H1 (cell line): ENCODE measurements around the gene LPAR4. TPM values are rescaled to one million over a fixed set of nuclear protein-coding genes. Genes with fewer than 3 reads are reported as not detected.

Source experiments
- CTCF ChIA-PET: fragments of 300-600 bp; sonication (Branson Sonifier 250); formaldehyde crosslinking; loops from one replicate; lab custom pipeline; 2021; ENCODE audit not compliant: partially characterized antibody; lab: Charles Lee
- POLR2A ChIA-PET: fragments of 300-600 bp; sonication (Branson Sonifier 250); formaldehyde crosslinking; loops from one replicate; lab custom pipeline; 2021; ENCODE audit warnings: inconsistent platforms; ENCODE audit not compliant: partially characterized antibody; lab: Charles Lee
- DNase-seq, 2 experiments: peaks; one replicate each; pipeline versions ENCODE4 v3.0.0 to v3.0.0-alpha.2; 2010 to 2022; ENCODE audit warnings: low spot score in 2 of 2, low read depth in 1 of 2, mixed read lengths in 1 of 2
- FAIRE-seq: peaks from 2 replicates; lab custom pipeline; 2011; peaks lifted over from hg19 to GRCh38; lab: Jason Lieb, UNC
- H2AFZ ChIP-seq: 2 replicates; pipeline ENCODE4 v1.8.1; 2012; ENCODE audit warnings: low read length, inconsistent platforms
- H2AK5ac ChIP-seq: 2 replicates; pipeline ENCODE4 v1.6.1; 2013; ENCODE audit warnings: low read depth, low read length
- H2BK120ac ChIP-seq: replicated peaks from 2 replicates; pipeline ENCODE3; 2013; ENCODE audit warnings: low read depth, low read length, inconsistent platforms
- H2BK12ac ChIP-seq: 2 replicates; pipeline ENCODE4 v1.6.1; 2013; ENCODE audit warnings: low read depth, low read length
- H2BK15ac ChIP-seq: 2 replicates; pipeline ENCODE4 v1.6.1; 2013; ENCODE audit warnings: low read length
- H2BK20ac ChIP-seq: 2 replicates; pipeline ENCODE4 v1.6.1; 2013; ENCODE audit warnings: low read length
- H2BK5ac ChIP-seq: 2 replicates; pipeline ENCODE4 v1.6.1; 2013; ENCODE audit warnings: low read depth, low read length
- H3K14ac ChIP-seq: 2 replicates; pipeline ENCODE4 v1.6.1; 2013; ENCODE audit warnings: inconsistent platforms; ENCODE audit not compliant: insufficient read length
- H3K18ac ChIP-seq: 2 replicates; pipeline ENCODE4 v1.6.1; 2013; ENCODE audit warnings: low read length; ENCODE audit errors: extremely low read depth
- H3K23ac ChIP-seq: 2 replicates; pipeline ENCODE4 v1.6.1; 2013; ENCODE audit warnings: inconsistent platforms; ENCODE audit not compliant: insufficient read length
- H3K23me2 ChIP-seq: 2 replicates; pipeline ENCODE4 v1.6.1; 2013; ENCODE audit warnings: low read depth, low read length
- H3K27ac ChIP-seq: 2 replicates; pipeline ENCODE4 v1.6.1; 2011; ENCODE audit warnings: low read depth, low read length, inconsistent platforms
- H3K27me3 ChIP-seq, 4 experiments: replicated peaks in 1 of 4; 1 replicate in 1 of 4; 2 replicates in 3 of 4; pipeline versions ENCODE4 v1.6.1 to v1.8.1; 2011 to 2013; ENCODE audit warnings: low read length in 3 of 4, mild to moderate bottlenecking in 3 of 4, inconsistent platforms in 2 of 4, mixed read lengths in 2 of 4, moderate library complexity in 1 of 4; ENCODE audit not compliant: control insufficient read depth in 3 of 4, insufficient read depth in 3 of 4; ENCODE audit errors: extremely low read depth in 1 of 4
- H3K36me3 ChIP-seq, 4 experiments: 2 replicates each; pipeline versions ENCODE4 v1.6.1 to v1.8.1; 2011 to 2013; ENCODE audit warnings: mild to moderate bottlenecking in 4 of 4, low read length in 3 of 4, moderate library complexity in 2 of 4, control low read depth in 1 of 4, inconsistent platforms in 1 of 4; ENCODE audit not compliant: insufficient read depth in 4 of 4, control insufficient read depth in 2 of 4
- H3K4ac ChIP-seq: replicated peaks from 2 replicates; pipeline ENCODE3; 2013; ENCODE audit warnings: low read length, low read depth, mixed read lengths, inconsistent platforms; ENCODE audit not compliant: insufficient read length
- H3K4me1 ChIP-seq, 4 experiments: replicated peaks in 1 of 4; 1 replicate in 1 of 4; 2 replicates in 3 of 4; pipeline versions ENCODE4 v1.6.1 to v1.8.1; 2011 to 2013; ENCODE audit warnings: low read length in 3 of 4, inconsistent platforms in 2 of 4, mixed read lengths in 1 of 4; ENCODE audit not compliant: insufficient read depth in 4 of 4, control insufficient read depth in 3 of 4
- H3K4me2 ChIP-seq, 2 experiments: 2 replicates each; pipeline versions ENCODE4 v1.6.1 to v1.8.1; 2011 to 2013; ENCODE audit warnings: low read depth in 2 of 2, low read length in 2 of 2, control low read depth in 1 of 2, inconsistent platforms in 1 of 2, mild to moderate bottlenecking in 1 of 2; ENCODE audit not compliant: insufficient read depth in 1 of 2
- H3K4me3 ChIP-seq, 4 experiments: fragments of 200-600, 300-600 bp in 1 of 4; sonication (generic), shearing (Covaris generic), sonication (Bioruptor Twin) in 1 of 4; 2 replicates each; pipeline versions ENCODE4 v1.5.1 to v1.8.1; 2011 to 2016; ENCODE audit warnings: low read length in 4 of 4, low read depth in 3 of 4, control low read depth in 2 of 4, inconsistent platforms in 2 of 4, mild to moderate bottlenecking in 2 of 4, mixed read lengths in 1 of 4, moderate library complexity in 1 of 4; ENCODE audit not compliant: insufficient read depth in 2 of 4; ENCODE audit errors: extremely low read depth in 1 of 4
- H3K56ac ChIP-seq: replicated peaks from 2 replicates; pipeline ENCODE3; 2013; ENCODE audit warnings: low read depth, mild to moderate bottlenecking, mixed read lengths, low read length, inconsistent platforms; ENCODE audit not compliant: insufficient read length
- H3K79me1 ChIP-seq: 2 replicates; pipeline ENCODE4 v1.6.1; 2013; ENCODE audit warnings: low read depth, low read length, control low read depth
- H3K79me2 ChIP-seq, 2 experiments: 2 replicates each; pipeline versions ENCODE4 v1.6.1 to v1.8.1; 2012 to 2013; ENCODE audit warnings: low read length in 2 of 2, mild to moderate bottlenecking in 2 of 2, inconsistent platforms in 1 of 2; ENCODE audit not compliant: insufficient read depth in 2 of 2, control insufficient read depth in 1 of 2
- H3K9ac ChIP-seq, 4 experiments: replicated peaks in 1 of 4; 1 replicate in 1 of 4; 2 replicates in 3 of 4; pipeline versions ENCODE4 v1.6.1 to v1.8.1; 2011 to 2013; ENCODE audit warnings: low read depth in 3 of 4, low read length in 3 of 4, control low read depth in 2 of 4, mild to moderate bottlenecking in 2 of 4, moderate library complexity in 2 of 4, inconsistent platforms in 1 of 4; ENCODE audit errors: extremely low read depth in 1 of 4
- H3K9me3 ChIP-seq, 2 experiments: 2 replicates each; pipeline versions ENCODE4 v1.6.1 to v1.8.1; 2012 to 2013; ENCODE audit warnings: mild to moderate bottlenecking in 2 of 2, moderate library complexity in 2 of 2, control low read depth in 1 of 2, inconsistent platforms in 1 of 2, low read depth in 1 of 2, low read length in 1 of 2, mixed read lengths in 1 of 2; ENCODE audit not compliant: insufficient read depth in 2 of 2
- H4K20me1 ChIP-seq, 2 experiments: replicated peaks in 1 of 2; 2 replicates each; pipeline versions ENCODE3 to v1.8.1; 2011 to 2013; ENCODE audit warnings: inconsistent platforms in 2 of 2, low read length in 2 of 2, mild to moderate bottlenecking in 1 of 2; ENCODE audit not compliant: insufficient read depth in 2 of 2, control insufficient read depth in 1 of 2
- H4K5ac ChIP-seq: 2 replicates; pipeline ENCODE4 v1.6.1; 2013; ENCODE audit warnings: low read length, low read depth, mixed read lengths, inconsistent platforms; ENCODE audit not compliant: insufficient read length
- H4K8ac ChIP-seq: 2 replicates; pipeline ENCODE4 v1.8.0; 2013; ENCODE audit warnings: mild to moderate bottlenecking, moderate library complexity, low read length, inconsistent platforms; ENCODE audit not compliant: insufficient read depth; ENCODE audit errors: extremely low read depth
- H4K91ac ChIP-seq: replicated peaks from 2 replicates; pipeline ENCODE3; 2013; ENCODE audit warnings: low read length, mixed read lengths, inconsistent platforms; ENCODE audit not compliant: insufficient read length
- BACH1 ChIP-seq: IDR thresholded peaks from 2 replicates; pipeline ENCODE4 v1.6.1; 2012; ENCODE audit warnings: low read length, improper control_type of control experiment
- RNF2 ChIP-seq: fragments of 200-900, 300-1000 bp; sonication (generic); IDR thresholded peaks from 2 replicates; pipeline ENCODE4 v1.7.1; 2016; ENCODE audit warnings: borderline replicate concordance, low read depth, mild to moderate bottlenecking, antibody characterized with exemption, low read length; ENCODE audit not compliant: poor library complexity, severe bottlenecking; ENCODE audit errors: missing control alignments
- WGBS, 2 experiments: shearing (Covaris generic) in 1 of 2; methylation state at CpG; one replicate each; pipeline versions ENCODE4 v1.1.6 to v1.1.7; 2013 to 2015; ENCODE audit warnings: low lambda C conversion rate in 2 of 2, mixed read lengths in 2 of 2, inconsistent platforms in 1 of 2, low coverage in 1 of 2, missing lambda C conversion rate in 1 of 2; ENCODE audit not compliant: insufficient replicate concordance in 2 of 2, insufficient coverage in 1 of 2, insufficient read length in 1 of 2; ENCODE audit errors: extremely low coverage in 1 of 2, missing lambda C conversion rate in 1 of 2; 5-methylcytosine and 5-hydroxymethylcytosine counted together
- polyA plus RNA-seq, 7 experiments: library from polyadenylated mRNA; depleted of rRNA in 3 of 7; stranded (reverse) in 5 of 7; unstranded in 2 of 7; fragments of >200 nt in 5 of 7; fragments of 200-250 nt in 2 of 7; gene quantifications; 1 replicate in 5 of 7; 2 replicates in 1 of 7; 4 replicates in 1 of 7; pipeline versions ENCODE4 v1.2.1 to v1.2.3, GENCODE V29; 2011 to 2013; ENCODE audit warnings: missing spikeins in 2 of 7, mixed read lengths in 2 of 7
- total RNA-seq: library from RNA; stranded (reverse); fragmentation: NEBNext Ultra II Directional; extraction: Animal tissue kit (Norgen Biotek cat#: 25700); gene quantifications from 2 replicates; pipeline ENCODE4 v1.2.1, GENCODE V29; 2021
- TF ChIP-seq, protein P1 (sequence below): IDR thresholded peaks from 2 replicates; pipeline ENCODE4 v1.6.1; 2011; ENCODE audit warnings: low read length, improper control_type of control experiment

LPAR4 gene
- total and polyA plus RNA-seq, 2 of the 8 experiments (the other 6 are each of a cell fraction or from before 2014, with no cell fraction given): 7.6 to 16.3 TPM

DNA sequence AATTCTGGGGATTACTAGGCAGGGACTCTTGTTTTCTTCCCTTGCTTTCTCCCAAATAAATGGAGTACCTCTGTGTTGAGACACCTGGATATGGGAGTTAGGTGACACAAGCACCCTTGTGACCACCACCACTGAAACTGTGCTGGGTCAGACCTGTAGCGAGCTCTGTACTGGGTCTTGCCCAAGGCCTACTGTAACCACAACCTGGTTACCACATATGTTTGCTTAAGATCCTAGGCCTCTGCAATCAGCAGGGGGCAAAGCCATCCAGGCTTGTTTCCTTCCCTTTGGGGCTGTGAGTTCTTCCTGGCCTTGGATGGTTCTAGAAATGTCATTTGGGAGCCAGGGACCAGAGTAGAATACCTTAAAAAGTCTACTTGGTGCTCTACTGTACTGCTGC is 49.4 kb downstream of the LPAR4 start:
- Histone ChIP-seq H3K27me3 (no peaks in the 10 kb centered on the region), H3K9me3 (no peaks in the 10 kb centered on the region), H4K5ac (no peak overlapping the region), H2BK20ac (no peak overlapping the region), H3K36me3 (no peaks in the 10 kb centered on the region), H3K4me3 (no peak overlapping the region), H3K14ac (no peak overlapping the region), H3K79me1 (no peaks in the 10 kb centered on the region), H4K91ac (no peak overlapping the region), H2BK5ac (no peak overlapping the region), H3K23ac (no peak overlapping the region), H2AK5ac (no peak overlapping the region), H2AFZ (no peak overlapping the region; the same call in 1 of the 2 replicates), H3K9ac (no peak overlapping the region), H3K23me2 (no peaks in the 10 kb centered on the region), H3K79me2 (no peaks in the 10 kb centered on the region), H2BK12ac (no peak overlapping the region), H2BK120ac (no peak overlapping the region), H3K4ac (no peak overlapping the region), H3K27ac (no peak overlapping the region), H4K20me1 (no peaks in the 10 kb centered on the region), H3K4me1 (no peaks in the 10 kb centered on the region), H3K4me2 (no peak overlapping the region), H4K8ac (no peak overlapping the region), H3K18ac (no peak overlapping the region), H3K56ac (no peak overlapping the region), H2BK15ac (no peak overlapping the region)
- no peak for TF ChIP-seq RNF2
- TF ChIP-seq, protein P1, sequence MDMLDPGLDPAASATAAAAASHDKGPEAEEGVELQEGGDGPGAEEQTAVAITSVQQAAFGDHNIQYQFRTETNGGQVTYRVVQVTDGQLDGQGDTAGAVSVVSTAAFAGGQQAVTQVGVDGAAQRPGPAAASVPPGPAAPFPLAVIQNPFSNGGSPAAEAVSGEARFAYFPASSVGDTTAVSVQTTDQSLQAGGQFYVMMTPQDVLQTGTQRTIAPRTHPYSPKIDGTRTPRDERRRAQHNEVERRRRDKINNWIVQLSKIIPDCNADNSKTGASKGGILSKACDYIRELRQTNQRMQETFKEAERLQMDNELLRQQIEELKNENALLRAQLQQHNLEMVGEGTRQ: no peak
- TF ChIP-seq BACH1: no peak
- no peak for DNase-seq
- WGBS, 2 experiments: 100% methylated on average over 1 of the region's 1 CpG; no CpG with 5 or more reads in 1 of the 2 experiments
- no peak for FAIRE-seq
- POLR2A ChIA-PET: no interaction called here
- CTCF ChIA-PET: no interaction called here
